GF-D8 (cell line): ENCODE data around the gene HMG20B.
"Not testable (repeated sequence)": the region's sequence is repeated elsewhere in the genome, so short reads cannot be mapped to it uniquely, and the experiment has no call there.

Source experiments
- DNase-seq: peaks from one replicate; lab custom pipeline; 2025; lab: John Stamatoyannopoulos, UW

HMG20B gene

DNA sequence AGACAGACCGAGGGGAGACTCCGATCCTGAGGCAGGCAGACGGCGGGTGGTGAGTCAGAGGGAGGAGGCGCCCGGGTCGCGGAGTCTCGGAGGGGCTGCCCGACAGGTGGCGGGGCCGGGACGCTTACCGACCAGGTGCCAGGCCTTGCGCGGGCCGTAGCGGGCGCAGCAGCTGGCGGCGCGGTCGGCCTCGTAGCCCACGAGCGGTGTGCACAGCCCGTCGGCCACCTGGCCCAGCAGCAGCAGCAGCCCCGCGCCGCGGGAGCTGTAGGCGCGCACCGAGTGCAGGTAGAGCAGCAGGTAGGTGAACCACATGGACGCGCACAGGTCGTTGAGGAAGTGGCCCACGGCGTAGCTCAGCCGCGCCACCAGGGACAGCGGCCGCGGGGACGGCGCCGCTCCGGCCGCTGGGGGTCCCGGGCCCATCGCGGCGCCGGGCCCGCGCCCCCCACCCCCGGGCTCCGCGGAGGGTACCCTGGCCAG lies 15.7 kb upstream of the HMG20B start:
- DNase-seq, result no peak

DNA sequence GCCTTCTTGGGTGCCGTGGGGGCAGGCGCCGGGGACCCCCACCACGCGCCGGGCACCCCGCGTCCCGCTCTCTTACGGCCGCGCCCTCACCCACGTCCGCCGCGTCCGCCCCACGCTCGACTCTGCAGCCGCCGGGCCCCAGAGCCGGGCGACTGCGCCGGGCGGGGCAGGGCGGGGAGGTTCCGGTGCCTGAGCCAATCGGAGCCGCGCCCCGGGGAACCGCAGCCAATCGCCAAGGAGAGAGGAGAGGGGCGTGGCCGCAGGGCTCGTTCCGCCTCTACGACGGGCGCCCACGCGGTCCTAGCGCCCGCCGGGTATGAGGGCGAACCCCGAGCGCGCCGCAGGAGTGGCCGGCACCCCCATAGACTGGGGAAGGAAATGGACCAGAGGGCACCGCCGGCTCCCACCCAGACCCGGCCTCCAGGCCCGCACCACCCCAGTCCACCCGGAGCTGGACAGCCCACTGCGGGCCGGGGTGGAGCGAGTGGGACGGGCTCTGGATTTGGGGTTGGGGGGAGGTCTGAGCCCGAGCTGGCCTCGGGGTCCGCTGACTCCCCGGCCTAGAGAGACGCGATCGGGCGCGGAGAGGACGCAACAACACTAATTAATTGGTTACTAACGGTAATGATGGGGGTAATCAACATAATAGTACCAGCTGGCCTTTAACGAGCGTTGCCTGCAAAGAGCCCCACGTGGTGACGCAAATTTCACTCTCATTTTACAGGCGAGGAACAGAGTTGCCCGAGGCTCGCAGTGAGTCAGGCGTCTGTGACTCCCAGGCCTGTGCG lies 15.1 kb upstream of the HMG20B start, which contains the start of gene MFSD12:
Gene MFSD12 (minus strand): TSS at position 126 of the 788 bp plus-strand sequence. CDS start 183 bp downstream, outside the sequence.
- DNase-seq, result peak; percentile 76

DNA sequence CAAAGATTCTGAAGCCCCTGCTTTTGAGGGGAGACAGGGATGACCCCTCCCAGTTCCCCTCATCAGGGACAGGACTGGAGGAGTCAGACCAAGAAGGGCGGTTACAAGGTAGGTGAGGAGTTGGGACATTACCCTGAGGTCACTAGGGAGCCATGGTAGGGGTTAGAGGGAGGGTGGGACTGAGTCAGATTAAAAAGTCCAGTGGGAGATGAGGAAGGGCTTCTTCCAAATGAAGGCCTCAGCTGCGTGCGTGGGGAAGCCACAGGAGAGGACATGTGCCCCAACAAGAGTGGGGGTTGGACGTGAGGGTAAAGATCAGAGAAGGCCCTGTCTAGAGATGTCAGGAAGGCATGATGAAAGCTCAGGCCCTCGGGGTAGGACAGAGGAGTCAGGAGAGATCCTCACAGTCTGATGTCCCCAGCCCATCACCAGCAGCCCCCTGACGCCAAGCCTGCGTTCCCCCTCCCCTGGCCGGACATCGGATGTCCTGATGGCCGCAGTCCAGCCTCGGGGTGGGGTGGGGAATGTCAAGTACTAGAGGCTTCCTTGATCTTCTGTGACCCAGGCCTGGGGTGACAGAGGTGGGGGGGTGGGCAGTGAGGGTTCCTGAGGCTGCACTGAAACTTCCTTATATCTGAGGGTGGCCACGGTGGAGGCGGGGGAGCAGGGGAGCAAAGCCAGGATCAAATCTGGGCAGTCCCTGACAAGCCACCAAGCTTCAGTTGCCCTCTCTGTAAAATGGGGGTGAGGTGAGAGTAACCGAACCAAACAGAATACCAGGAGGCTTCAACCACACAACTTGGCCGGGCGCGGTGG lies 8.8 kb upstream of the HMG20B start:
- DNase-seq, result no peak

DNA sequence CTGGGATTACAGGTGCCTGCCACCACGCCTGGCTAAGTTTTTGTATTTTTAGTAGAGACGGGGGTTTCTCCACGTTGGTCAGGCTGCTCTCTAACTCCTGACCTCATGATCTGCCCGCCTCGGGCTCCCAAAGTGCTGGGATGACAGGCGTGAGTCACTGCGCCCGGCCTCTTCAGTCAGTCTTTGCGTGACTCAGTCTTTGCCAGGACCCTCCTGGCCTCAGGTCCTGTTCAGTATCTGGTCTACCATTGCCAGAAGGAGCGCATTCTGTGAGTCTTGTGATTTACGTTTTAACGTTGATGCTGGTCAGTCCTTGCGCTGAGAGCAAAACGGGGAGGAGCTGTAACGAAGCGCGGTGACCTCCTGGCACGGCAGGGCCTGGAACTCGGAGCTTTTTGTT lies 7.6 kb upstream of the HMG20B start:
- no peak for DNase-seq

DNA sequence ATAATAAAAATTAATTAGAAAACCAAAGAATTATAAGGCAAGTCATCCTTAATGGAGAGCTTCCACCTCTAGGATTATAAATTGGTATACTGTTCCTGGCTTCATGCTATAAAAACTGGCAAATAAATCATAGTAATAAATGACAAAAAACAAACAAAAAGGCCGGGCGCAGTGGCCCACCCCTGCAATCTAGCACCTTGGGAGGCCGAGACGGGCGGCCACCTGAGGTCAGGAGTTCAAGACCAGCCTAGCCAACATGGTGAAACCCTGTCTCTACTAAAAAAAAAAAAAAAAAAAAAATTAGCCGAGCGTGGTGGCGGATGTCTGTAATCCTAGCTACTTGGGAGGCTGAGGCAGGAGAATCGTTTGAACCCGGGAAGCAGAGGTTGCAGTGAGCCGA lies 2.7 kb upstream of the HMG20B start:
- DNase-seq, result not testable (repeated sequence)

DNA sequence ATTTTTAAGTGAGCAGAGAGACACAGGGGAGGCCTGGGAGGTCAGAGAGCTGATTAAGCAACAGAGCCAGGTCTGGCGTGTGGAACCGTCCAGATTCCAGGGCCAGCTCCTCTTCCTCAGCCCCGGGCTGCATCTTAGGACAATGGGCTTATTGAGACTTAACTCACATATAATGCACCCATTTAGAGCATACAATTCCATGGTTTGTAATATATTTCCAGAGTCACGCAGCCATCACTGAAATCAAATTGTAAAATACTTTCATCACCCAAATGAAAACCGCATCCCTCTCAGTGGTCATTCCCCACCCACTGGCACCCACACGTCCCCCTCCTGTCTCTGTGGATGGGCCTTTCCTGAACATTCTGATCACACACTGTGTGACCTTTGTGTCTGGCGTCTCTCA lies 2.1 kb upstream of the HMG20B start:
- DNase-seq, result no peak

DNA sequence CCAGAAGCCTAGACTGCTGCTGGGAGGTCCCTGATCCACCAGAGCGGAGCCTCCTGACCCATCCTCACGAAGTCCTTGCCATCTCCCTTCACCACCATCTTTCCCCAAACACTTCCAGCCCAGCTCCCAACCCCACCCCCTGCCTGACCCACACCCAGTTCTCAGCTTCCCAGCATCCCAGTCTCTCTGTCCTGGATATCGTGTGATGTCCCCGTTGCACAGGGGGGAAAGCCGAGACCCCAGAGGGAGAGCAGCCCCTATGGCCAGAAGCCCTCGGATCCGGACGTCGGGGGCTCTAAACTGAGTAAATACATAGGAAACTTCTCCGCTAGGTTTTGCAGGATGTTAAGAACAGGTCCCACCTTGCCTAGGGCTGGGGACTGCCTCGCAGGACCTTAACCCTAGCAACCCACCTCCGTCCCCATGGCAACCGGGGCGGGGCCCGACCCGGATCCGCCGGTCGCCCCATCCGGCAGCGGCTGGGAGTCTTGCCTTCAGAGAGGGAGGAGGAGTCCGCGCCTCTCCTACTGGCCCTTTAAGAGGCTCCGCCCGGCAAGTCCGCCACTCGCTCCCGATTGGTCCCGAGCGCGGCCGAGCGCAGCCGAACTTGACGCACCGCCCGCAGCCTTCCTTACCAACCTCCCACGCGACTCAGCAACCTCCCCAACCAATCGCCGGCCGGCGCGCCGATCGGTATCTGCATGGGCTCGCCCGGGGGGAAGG lies 451 bp upstream of the HMG20B start:
- peak; percentile 98 for DNase-seq

DNA sequence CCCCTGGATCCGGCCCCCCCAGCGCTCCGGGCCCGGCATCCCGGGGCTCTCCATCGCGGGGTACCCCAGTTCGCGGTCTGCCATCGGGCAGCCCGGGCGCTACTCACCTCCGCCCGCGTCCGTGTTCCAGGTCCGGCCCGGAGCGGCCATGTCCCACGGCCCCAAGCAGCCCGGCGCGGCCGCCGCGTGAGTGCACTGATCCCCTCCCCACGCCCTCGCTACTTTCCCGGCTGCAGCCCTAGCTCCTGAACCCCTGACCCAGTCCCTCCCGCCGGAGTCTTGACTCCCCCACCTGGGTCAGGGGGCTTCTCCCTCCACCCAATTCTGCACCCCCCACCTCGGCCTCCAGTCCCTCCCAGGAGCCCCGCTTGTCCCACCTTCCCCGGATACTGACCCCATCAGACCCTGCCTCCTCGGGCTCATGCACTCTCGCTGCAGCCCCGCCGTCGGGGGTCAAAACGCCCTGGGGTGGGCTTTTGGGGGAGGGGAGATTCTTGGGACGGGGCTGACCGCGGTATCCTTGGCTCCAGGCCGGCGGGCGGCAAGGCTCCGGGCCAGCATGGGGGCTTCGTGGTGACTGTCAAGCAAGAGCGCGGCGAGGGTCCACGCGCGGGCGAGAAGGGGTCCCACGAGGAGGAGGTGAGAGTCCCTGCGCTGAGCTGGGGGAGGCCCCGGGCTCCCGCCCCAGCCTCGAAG lies 566 bp downstream of the HMG20B start:
- no peak for DNase-seq

DNA sequence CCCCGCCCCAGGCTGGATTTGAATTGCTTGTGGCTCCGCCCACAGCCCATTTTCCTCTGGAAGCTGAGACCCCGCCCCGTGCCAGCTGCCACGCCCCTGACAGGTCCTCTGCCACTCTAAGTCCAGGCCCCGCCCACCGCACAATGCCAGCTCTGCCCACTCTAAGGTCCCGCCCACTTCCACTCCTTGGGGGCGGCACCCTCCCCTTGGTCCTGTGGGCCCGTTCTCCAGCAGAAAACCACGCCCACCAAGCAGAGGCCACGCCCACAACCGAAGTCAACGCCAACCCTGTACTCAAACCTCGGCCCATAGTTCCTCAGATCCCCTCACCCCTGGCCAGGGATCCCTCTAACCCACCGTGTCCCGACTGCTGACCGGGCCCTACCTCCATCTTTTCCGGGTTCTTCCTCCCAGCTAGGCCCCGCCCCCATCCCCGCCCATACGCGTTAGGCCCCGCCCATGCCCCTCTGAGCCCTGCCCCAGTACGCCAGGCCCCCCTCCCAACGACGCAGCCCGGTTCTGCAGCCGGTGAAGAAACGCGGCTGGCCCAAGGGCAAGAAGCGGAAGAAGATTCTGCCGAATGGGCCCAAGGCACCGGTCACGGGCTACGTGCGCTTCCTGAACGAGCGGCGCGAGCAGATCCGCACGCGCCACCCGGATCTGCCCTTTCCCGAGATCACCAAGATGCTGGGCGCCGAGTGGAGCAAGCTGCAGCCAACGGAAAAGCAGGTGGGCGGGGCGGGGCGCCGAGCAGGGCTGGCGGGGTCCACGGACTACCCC lies 1.3 kb downstream of the HMG20B start:
- DNase-seq, result peak; percentile 92

DNA sequence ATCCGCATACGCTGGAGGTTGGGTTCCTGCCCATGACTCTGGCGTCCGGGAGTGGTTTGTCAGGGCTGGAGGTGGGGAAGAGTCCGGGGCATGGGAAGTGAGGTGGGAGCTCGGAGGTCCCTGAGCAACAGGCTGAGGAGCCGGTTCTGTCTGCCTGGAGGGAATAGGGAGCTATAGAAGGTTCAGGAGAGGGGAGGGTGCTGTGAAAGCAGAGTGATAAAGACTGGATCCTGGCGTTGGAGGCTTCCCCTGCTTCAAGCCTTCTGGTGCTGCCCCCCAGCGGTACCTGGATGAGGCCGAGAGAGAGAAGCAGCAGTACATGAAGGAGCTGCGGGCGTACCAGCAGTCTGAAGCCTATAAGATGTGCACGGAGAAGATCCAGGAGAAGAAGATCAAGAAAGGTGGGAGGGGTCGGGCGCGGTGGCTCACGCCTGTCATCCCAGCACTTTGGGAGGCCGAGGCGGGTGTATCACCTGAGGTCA lies 2.6 kb downstream of the HMG20B start:
- DNase-seq, result peak; percentile 27

DNA sequence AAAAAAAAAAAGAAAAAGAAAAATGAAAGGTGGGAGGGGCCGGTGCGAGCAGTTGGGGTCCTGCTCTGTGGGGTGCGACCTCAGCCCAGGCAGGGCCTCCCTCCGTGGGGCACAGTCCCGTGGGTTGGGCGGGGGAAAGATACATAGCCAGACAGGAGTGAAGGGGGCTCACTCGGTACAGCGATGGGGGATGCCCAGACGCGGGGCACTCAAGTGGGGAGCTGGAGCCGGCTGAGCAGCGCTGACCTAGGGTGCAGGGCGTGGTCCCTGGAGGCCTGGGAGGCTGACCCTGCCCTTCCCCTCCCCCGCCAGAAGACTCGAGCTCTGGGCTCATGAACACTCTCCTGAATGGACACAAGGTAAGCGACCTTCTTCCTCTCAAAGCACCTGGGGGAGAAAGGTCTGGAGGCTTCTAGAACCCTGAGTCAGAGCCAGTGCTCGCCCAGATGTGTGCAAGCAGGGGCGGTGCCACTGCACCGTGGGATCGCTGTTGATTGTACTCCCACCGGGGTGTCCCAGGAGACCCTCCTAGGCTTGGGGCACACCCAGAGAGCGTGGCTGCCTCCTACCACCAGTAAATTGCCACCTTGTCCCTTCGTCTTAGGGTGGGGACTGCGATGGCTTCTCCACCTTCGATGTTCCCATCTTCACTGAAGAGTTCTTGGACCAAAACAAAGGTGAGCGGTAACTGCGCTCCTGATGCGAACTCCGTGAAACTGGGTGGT lies 3.4 kb downstream of the HMG20B start:
- DNase-seq, result no peak

DNA sequence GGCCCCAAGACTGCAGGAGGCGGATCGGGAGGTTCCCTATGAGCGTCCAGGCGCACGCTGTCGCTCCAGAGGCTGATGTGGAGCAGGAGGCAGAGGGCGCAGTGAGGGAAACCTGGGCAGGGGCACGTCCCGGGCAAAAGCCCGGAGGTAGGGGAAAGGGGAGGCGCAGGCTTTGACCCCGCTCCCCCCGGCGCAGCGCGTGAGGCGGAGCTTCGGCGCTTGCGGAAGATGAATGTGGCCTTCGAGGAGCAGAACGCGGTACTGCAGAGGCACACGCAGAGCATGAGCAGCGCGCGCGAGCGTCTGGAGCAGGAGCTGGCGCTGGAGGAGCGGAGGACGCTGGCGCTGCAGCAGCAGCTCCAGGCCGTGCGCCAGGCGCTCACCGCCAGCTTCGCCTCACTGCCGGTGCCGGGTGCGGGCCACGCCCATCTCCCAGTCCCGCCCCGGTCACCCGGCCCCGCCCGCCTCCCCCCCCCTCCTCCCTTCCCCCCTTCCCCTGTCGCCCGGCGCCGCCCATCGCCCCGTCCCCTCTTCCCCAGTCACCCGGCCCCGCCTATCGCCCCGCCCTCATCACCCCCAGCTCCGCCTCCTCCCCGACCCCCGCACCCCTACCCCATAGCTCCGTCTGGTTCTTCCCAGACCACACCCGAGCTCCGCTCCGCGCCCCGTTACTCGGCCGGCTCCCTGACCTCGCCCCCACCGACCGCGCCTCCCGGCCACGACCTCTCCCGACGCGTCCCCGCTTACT lies 4.1 kb downstream of the HMG20B start:
- DNase-seq, result no peak

DNA sequence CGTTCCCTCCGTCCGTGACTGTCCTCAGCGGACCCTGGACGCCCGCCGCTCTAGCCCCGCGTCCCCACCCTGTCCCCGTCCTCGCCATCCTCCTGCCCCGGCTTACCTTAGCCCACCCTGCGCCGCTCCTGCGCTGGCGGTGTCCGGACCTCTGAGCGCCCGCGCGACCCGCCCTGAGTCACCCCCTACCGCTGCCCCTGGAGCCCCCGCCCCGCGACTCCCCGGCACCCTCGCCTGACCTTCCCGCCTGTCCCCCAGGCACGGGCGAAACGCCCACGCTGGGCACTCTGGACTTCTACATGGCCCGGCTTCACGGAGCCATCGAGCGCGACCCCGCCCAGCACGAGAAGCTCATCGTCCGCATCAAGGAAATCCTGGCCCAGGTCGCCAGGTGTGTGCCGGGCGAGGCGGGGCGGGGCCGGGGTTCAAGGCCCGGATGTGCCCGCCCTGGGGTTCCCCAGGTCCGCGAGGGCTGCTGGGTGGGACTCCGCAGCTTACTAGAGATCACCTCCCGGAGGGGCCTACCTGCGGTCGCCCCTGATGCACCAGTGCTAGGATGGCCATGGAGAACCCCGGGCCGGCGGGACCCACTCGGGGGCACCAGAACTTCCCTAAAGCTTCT lies 5.1 kb downstream of the HMG20B start:
- DNase-seq, result no peak

DNA sequence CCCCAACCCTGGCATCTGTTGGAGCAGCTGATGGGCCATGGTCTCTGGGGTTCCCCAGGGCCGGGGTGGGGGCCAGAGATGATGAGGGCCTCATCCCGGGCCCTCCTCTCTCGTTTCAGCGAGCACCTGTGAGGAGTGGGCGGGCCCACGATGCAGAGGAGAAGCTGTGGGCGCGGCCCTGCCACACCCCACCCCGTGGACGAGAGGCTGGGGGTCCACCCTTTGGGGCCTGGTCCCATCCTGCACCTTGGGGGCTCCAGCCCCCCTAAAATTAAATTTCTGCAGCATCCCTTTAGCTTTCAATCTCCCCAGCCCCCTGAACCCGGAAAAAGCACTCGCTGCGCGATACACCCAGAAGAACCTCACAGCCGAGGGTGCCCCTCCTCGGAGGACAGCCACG lies 5.6 kb downstream of the HMG20B start:
- DNase-seq, result no peak

DNA sequence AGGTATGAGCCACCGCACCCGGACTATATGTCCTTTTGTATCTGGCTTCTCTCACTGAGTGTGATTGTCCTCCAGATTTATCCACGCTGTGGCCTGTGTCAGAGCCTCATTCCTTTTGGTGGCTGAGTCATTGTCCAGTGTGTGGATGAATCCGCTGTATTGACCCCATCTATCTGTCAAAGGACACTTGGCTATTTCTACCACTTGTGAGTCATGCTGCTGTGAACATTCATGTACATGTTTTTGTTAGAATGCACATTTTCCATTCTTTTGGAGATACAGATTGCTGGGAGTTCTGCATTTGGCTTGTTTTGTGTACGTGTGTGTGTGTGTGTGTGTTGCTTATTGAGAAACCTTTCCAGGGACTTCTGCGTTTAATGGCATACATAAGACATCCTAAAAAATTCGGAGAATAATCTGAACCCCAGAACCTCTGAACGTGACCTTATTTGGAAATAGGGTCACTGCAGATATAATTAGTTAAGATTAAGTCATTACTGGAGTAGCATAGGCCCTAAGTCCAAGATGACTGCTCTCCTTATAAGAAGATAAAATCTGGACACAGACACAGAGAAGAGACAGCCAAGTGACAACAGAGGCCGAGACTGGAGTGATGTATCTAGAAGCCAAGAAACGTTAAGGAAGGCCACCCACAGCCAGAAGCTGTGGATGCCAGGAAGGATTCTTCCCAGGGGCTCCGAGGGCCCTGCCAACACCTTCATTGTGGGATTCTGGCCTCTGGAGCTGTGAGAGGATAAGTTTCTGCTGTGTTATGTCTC lies 7.6 kb downstream of the HMG20B start:
- DNase-seq, result no peak

DNA sequence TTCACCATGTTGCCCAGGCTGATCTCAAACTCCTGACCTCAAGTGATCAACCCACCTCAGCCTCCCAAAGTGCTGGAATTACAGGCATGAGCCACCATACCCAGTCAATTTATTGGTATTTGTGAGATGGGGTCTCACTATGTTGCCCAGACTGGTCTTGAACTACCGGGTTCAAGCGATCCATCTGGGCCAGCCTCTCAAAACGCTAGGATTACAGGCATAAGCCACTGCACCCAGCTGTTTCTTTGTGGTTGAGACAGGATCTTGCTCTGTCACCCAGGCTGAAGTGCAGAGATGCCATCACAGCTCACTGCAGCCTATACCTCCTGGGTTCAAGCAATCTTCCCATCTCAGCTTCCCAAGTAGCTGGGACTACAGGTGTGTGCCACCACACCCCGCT lies 9.0 kb downstream of the HMG20B start:
- DNase-seq, result not testable (repeated sequence)

DNA sequence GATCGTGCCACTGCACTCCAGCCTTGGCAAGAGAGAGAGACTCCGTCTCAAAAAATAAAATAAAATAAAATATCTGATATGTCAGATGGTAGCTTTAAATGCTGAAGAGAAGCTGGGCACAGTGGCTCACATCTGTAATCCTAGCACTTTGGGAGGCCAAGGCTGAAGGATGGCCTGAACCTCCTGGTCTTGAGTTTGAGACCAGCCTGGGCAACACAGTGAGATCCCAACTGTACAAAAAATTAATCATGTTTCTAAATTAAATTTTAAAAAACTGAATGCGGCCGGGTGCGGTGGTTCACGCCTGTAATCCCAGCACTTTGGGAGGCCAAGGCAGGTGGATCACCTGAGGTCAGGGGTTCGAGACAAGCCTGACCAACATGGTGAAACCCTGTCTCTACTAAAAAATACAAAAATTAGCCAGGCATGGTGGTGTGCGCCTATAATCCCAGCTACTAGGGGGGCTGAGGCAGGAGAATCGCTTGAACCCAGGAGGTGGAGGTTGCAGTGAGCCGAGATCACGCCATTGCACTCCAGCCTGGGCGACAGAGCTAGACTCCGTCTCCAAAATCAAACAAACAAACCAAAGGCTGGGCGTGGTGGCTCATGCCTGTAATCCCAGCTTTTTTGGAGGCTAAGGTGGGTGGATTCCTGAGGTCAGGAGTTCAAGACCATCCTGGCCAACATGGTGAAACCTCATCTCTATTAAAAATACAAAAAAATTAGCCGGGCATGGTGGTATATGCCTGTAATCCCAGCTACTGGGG lies 11.5 kb downstream of the HMG20B start:
- not testable (repeated sequence) for DNase-seq
